GM12873 (cell line): ENCODE data around the gene NDUFS6.

Source experiments
- CTCF ChIP-seq: IDR thresholded peaks from 2 replicates; pipeline ENCODE4 v1.5.1; 2012; ENCODE audit warnings: low read depth, mild to moderate bottlenecking, moderate library complexity, low read length, control low read depth; ENCODE audit not compliant: insufficient read depth; ENCODE audit errors: missing control alignments

The NDUFS6 gene

DNA sequence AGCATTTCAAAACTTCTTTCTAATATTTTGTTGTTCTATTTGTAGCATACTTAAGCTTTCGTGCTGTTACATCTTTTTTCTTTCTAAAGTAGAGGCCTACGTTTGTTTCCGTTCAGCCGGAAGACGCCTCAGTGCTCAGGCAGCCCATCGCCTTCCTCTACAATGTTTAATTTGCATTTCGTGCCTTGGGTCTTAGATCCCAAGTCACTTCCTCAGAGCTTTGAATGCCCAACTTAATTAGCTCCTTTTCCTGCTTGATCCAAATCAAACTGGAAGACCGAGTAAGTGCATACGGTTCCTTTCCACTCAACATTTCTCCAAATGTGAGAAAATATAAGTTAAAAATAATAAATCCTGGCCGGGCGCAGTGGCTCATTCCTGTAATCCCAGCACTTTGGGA, 44.7 kb upstream of the NDUFS6 start:
- no peak for TF ChIP-seq CTCF

DNA sequence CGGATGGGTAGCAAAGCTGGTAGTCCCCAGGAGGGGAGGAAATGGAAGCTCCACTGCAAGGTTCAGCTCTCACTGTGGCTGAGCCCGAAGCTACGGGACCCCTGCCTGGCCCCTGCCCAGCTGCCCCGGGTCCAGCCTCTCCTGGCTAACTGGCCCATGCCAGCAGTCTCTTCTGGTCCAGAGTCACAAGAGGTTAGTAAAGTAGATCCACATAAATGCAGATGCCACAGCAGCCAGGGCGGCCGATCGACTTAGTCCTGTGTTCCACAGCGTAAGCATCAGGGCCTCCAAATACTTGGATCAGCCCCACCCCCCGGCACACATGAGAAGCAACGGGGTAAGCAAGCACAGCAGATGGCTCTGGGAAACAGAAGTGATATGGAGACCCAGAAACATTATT, 43.7 kb upstream of the NDUFS6 start:
- no peak for TF ChIP-seq CTCF

- no peak for TF ChIP-seq CTCF
These were observed 42.6 kb upstream of the NDUFS6 start for GRCh38 chr5:1758574-1758973.

DNA sequence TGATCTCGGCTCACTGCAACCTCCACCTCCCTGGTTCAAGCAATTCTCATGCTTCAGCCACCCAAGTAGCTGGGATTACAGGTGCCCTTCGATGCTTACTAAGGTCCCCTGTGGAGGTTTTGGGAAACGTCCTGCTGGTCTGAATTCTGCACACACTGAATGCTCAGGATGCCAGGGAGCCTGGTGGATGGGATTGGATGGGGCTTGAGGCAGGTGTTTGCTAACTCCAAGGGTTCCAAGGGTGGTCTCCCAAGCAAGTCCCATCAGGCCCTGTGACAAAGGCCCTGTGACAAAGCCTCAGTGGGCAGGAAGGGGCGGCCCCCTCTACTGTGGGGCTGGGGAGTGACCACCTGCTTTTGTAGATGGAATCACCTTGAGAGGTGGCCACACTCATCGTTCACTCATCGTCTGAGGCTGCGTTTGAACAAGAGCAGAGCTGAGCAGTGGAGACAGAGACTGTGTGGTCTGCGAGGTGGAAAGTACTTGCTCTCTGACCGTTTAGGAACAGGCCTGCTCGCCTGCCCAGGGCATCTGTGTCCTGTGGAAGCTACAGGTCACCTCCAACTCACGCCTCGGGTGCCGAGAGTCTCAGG, 41.7 kb upstream of the NDUFS6 start:
- no peak for TF ChIP-seq CTCF

DNA sequence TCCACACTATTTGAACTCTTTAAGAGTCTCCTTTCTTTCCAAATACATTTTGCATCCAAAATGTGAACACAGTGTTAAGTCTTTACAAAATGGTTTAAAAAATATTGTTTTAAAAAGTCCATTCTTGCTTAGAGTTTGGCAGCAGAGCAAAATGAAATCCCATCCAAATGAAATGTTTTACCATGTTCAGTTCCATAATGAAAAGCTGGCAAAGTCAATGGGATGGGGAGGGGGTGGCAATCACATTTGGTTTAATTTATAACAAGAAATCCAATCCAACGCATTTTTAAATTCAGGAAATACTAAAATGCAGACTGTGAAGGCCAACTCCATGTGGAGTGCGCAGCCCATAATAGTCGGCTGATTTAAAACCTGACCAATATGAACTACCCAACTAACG, 41.0 kb upstream of the NDUFS6 start:
- TF ChIP-seq CTCF = no peak

GRCh38 chr5:1760656-1761452, 40.4 kb upstream of the NDUFS6 start:
- no peak for TF ChIP-seq CTCF

GRCh38 chr5:1761453-1761755, 39.8 kb upstream of the NDUFS6 start:
- no peak for TF ChIP-seq CTCF
